ENCODE results near the gene MYO18B.

The MYO18B gene

GRCh38 chr22:25996669-25997068 lies 254.7 kb downstream of the MYO18B start:
- no peak for DNase-seq (ENCODE audit: low spot score)

- no peak for DNase-seq (ENCODE audit: low spot score)
Measured at GRCh38 chr22:25997886-25998775, 256.1 kb downstream of the MYO18B start.

GRCh38 chr22:26002456-26002855 lies 260.5 kb downstream of the MYO18B start:
- DNase-seq (ENCODE audit: low spot score), result no peak

- no peak for DNase-seq (ENCODE audit: low spot score)
Measured at GRCh38 chr22:26004477-26004876, 262.5 kb downstream of the MYO18B start.

- DNase-seq (ENCODE audit: low spot score), result no peak
Measured at GRCh38 chr22:26008587-26008986, 266.6 kb downstream of the MYO18B start.

- no peak for DNase-seq (ENCODE audit: low spot score)
Measured at GRCh38 chr22:26016916-26017315, 274.9 kb downstream of the MYO18B start.

GRCh38 chr22:26017932-26018331 lies 275.9 kb downstream of the MYO18B start:
- DNase-seq (ENCODE audit: low spot score), result no peak

- DNase-seq (ENCODE audit: low spot score), result no peak
Measured at GRCh38 chr22:26019596-26019995, 277.6 kb downstream of the MYO18B start.

- no peak for DNase-seq (ENCODE audit: low spot score)
Measured at GRCh38 chr22:26021516-26021915, 279.5 kb downstream of the MYO18B start.

- no peak for DNase-seq (ENCODE audit: low spot score)
Measured at GRCh38 chr22:26023104-26023775, 281.3 kb downstream of the MYO18B start.

GRCh38 chr22:26025626-26026025 lies 283.6 kb downstream of the MYO18B start:
- no peak for DNase-seq (ENCODE audit: low spot score)

- DNase-seq (ENCODE audit: low spot score), result no peak
Measured at GRCh38 chr22:26027341-26027740, 285.4 kb downstream of the MYO18B start.

GRCh38 chr22:26031641-26032040 lies 289.7 kb downstream of the MYO18B start:
- DNase-seq (ENCODE audit: low spot score), result no peak

GRCh38 chr22:26033071-26033470 lies 291.1 kb downstream of the MYO18B start:
- no peak for DNase-seq (ENCODE audit: low spot score)

- no peak for DNase-seq (ENCODE audit: low spot score)
Measured at GRCh38 chr22:26033586-26033985, 291.6 kb downstream of the MYO18B start.

- DNase-seq (ENCODE audit: low spot score), result no peak
Measured at GRCh38 chr22:26035523-26035922, 293.5 kb downstream of the MYO18B start.

- no peak for DNase-seq (ENCODE audit: low spot score)
Measured at GRCh38 chr22:26038365-26038764, 296.4 kb downstream of the MYO18B start.

GRCh38 chr22:26041931-26042330 lies 299.9 kb downstream of the MYO18B start:
- DNase-seq (ENCODE audit: low spot score), result no peak

- no peak for DNase-seq (ENCODE audit: low spot score)
Measured at GRCh38 chr22:26043031-26043430, 301.0 kb downstream of the MYO18B start.

GRCh38 chr22:26045051-26045450 lies 303.1 kb downstream of the MYO18B start:
- DNase-seq (ENCODE audit: low spot score), result no peak

GRCh38 chr22:26045860-26046259 lies 303.9 kb downstream of the MYO18B start:
- DNase-seq (ENCODE audit: low spot score), result no peak

- no peak for DNase-seq (ENCODE audit: low spot score)
Measured at GRCh38 chr22:26047516-26047915, 305.5 kb downstream of the MYO18B start.

GRCh38 chr22:26047920-26048319 lies 305.9 kb downstream of the MYO18B start:
- no peak for DNase-seq (ENCODE audit: low spot score)
